Endometrium (tissue), 2 donors: Measurements from ENCODE around the gene C12orf43.
A peak's percentile ranks its signal among the peaks of the same experiment; 100 is the strongest.
"Not testable (repeated sequence)": the region's sequence is repeated elsewhere in the genome, so short reads cannot be mapped to it uniquely, and the experiment has no call there.

Experiments used
- FAIRE-seq: peaks from 2 replicates; lab custom pipeline; 2012; peaks lifted over from hg19 to GRCh38; lab: Jason Lieb, UNC
- donor health status: control.
- donor health status: control.

C12orf43 gene

GRCh38 chr12:121015825-121016766, at the start of gene C12orf43:
C12orf43 (minus strand) TSS chr12:121016487; CDS start chr12:121016474, 13 bp downstream.
- no peak for FAIRE-seq

GRCh38 chr12:121065345-121065744, 49.1 kb upstream of the C12orf43 start:
- FAIRE-seq = no peak

- not testable (repeated sequence) for FAIRE-seq
Measured at GRCh38 chr12:121064586-121064985, 48.3 kb upstream of the C12orf43 start.

GRCh38 chr12:121064116-121064515, 47.8 kb upstream of the C12orf43 start:
- no peak for FAIRE-seq

- FAIRE-seq = no peak
Measured at GRCh38 chr12:121062391-121063045, 46.2 kb upstream of the C12orf43 start.

- no peak for FAIRE-seq
Measured at GRCh38 chr12:121061831-121062230, 45.5 kb upstream of the C12orf43 start.

- FAIRE-seq = peak; percentile 97
Measured at GRCh38 chr12:121060149-121061001, 44.1 kb upstream of the C12orf43 start.

- FAIRE-seq = no peak
Measured at GRCh38 chr12:121059031-121059898, 43.0 kb upstream of the C12orf43 start.

- no peak for FAIRE-seq
Measured at GRCh38 chr12:121057794-121058193, 41.5 kb upstream of the C12orf43 start.

GRCh38 chr12:121053706-121054105, 37.4 kb upstream of the C12orf43 start:
- no peak for FAIRE-seq

- no peak for FAIRE-seq
Measured at GRCh38 chr12:121050725-121051124, 34.4 kb upstream of the C12orf43 start.

- no peak for FAIRE-seq
Measured at GRCh38 chr12:121048442-121048841, 32.2 kb upstream of the C12orf43 start.

GRCh38 chr12:121047400-121047799, 31.1 kb upstream of the C12orf43 start:
- not testable (repeated sequence) for FAIRE-seq

GRCh38 chr12:121043067-121043466, 26.8 kb upstream of the C12orf43 start:
- FAIRE-seq = no peak

GRCh38 chr12:121038861-121039668, 22.8 kb upstream of the C12orf43 start, which contains the start of gene OASL:
OASL (minus strand) TSS chr12:121039246; CDS start chr12:121038971, 275 bp downstream.
- no peak for FAIRE-seq

- no peak for FAIRE-seq
Measured at GRCh38 chr12:121036810-121037326, 20.6 kb upstream of the C12orf43 start.

GRCh38 chr12:121034616-121035305, 18.5 kb upstream of the C12orf43 start:
- FAIRE-seq = no peak

- no peak for FAIRE-seq
Measured at GRCh38 chr12:121033625-121034349, 17.5 kb upstream of the C12orf43 start.
